ENCODE data around the gene C1QB.
"Not testable (repeated sequence)": the region's sequence is repeated elsewhere in the genome, so short reads cannot be mapped to it uniquely, and the experiment has no call there.

C1QB gene

GRCh38 chr1:22665752-22666151 is 12.7 kb downstream of the C1QB start:
- H3K9me3 Mint-ChIP-seq, result peaks cover 0 to 1% of the 10 kb centered on the region in 2 donors
- ATAC-seq (replicated peaks), result no peak
- H3K27me3 Mint-ChIP-seq, result peaks cover 12 to 28% of the 10 kb centered on the region in 2 donors
- no peaks in the 10 kb centered on the region for H3K4me1 Mint-ChIP-seq
- no peak for DNase-seq
- H3K27ac Mint-ChIP-seq, result no peak overlapping the region
- H3K36me3 Mint-ChIP-seq, result no peaks in the 10 kb centered on the region
- H3K4me3 Mint-ChIP-seq, result no peak overlapping the region

GRCh38 chr1:22666412-22666811 is 13.4 kb downstream of the C1QB start:
- Mint-ChIP-seq H3K4me3 (no peak overlapping the region), H3K36me3 (no peaks in the 10 kb centered on the region), H3K27me3 (peaks cover 12 to 31% of the 10 kb centered on the region in 2 donors), H3K9me3 (peaks cover 0 to 1% of the 10 kb centered on the region in 2 donors), H3K4me1 (no peaks in the 10 kb centered on the region), H3K27ac (no peak overlapping the region)
- DNase-seq (no peak), ATAC-seq (replicated peaks) (no peak)

GRCh38 chr1:22668840-22669239 is 15.8 kb downstream of the C1QB start:
- H3K36me3 Mint-ChIP-seq; ATAC-seq (replicated peaks); H3K9me3 Mint-ChIP-seq; H3K4me1 Mint-ChIP-seq; DNase-seq; H3K4me3 Mint-ChIP-seq; H3K27ac Mint-ChIP-seq: not testable (repeated sequence)
- H3K27me3 Mint-ChIP-seq, result peaks cover 21 to 30% of the 10 kb centered on the region in 2 donors

GRCh38 chr1:22670352-22670975 is 17.4 kb downstream of the C1QB start:
- Mint-ChIP-seq H3K9me3 (no peaks in the 10 kb centered on the region), H3K36me3 (no peaks in the 10 kb centered on the region), H3K4me1 (no peaks in the 10 kb centered on the region), H3K4me3 (no peak overlapping the region), H3K27me3 (peaks cover 30 to 35% of the 10 kb centered on the region in 2 donors), H3K27ac (no peak overlapping the region)
- DNase-seq, result no peak
- no peak for ATAC-seq (replicated peaks)

- no peak for ATAC-seq (replicated peaks)
- Mint-ChIP-seq H3K27me3 (peaks cover 33 to 35% of the 10 kb centered on the region in 2 donors), H3K4me1 (no peaks in the 10 kb centered on the region), H3K27ac (no peak overlapping the region), H3K4me3 (no peak overlapping the region), H3K36me3 (no peaks in the 10 kb centered on the region), H3K9me3 (no peaks in the 10 kb centered on the region)
- no peak for DNase-seq
These were observed 19.0 kb downstream of the C1QB start for GRCh38 chr1:22671999-22672398.

GRCh38 chr1:22673486-22674409 is 20.7 kb downstream of the C1QB start:
- no peaks in the 10 kb centered on the region for H3K9me3 Mint-ChIP-seq
- H3K27me3 Mint-ChIP-seq, result peaks cover 26 to 27% of the 10 kb centered on the region in 2 donors
- no peaks in the 10 kb centered on the region for H3K36me3 Mint-ChIP-seq
- ATAC-seq (replicated peaks) (peak; percentile 33 to 47), DNase-seq (no peak)
- no peaks in the 10 kb centered on the region for H3K4me1 Mint-ChIP-seq
- no peak overlapping the region for H3K27ac Mint-ChIP-seq
- H3K4me3 Mint-ChIP-seq, result no peak overlapping the region

- Mint-ChIP-seq H3K27ac (no peak overlapping the region), H3K9me3 (no peaks in the 10 kb centered on the region), H3K27me3 (peaks cover 25 to 27% of the 10 kb centered on the region in 2 donors), H3K36me3 (no peaks in the 10 kb centered on the region), H3K4me1 (no peaks in the 10 kb centered on the region), H3K4me3 (no peak overlapping the region)
- no peak for DNase-seq
- ATAC-seq (replicated peaks), result no peak
These were observed 21.3 kb downstream of the C1QB start for GRCh38 chr1:22674410-22674749.

GRCh38 chr1:22676151-22676550 is 23.1 kb downstream of the C1QB start:
- H3K4me3 Mint-ChIP-seq; H3K9me3 Mint-ChIP-seq; H3K36me3 Mint-ChIP-seq; DNase-seq; H3K4me1 Mint-ChIP-seq; H3K27ac Mint-ChIP-seq; ATAC-seq (replicated peaks): not testable (repeated sequence)
- H3K27me3 Mint-ChIP-seq, result peaks cover 19 to 20% of the 10 kb centered on the region in 2 donors

GRCh38 chr1:22676916-22677583 is 24.0 kb downstream of the C1QB start:
- Mint-ChIP-seq H3K4me3 (no peak overlapping the region), H3K4me1 (no peaks in the 10 kb centered on the region), H3K36me3 (no peaks in the 10 kb centered on the region), H3K27ac (no peak overlapping the region), H3K27me3 (peaks cover 18 to 19% of the 10 kb centered on the region in 2 donors), H3K9me3 (no peaks in the 10 kb centered on the region)
- no peak for DNase-seq
- ATAC-seq (replicated peaks), result no peak

GRCh38 chr1:22677931-22678896 is 25.2 kb downstream of the C1QB start:
- Mint-ChIP-seq H3K36me3 (no peaks in the 10 kb centered on the region), H3K27me3 (peaks cover 11 to 14% of the 10 kb centered on the region in 2 donors), H3K27ac (no peak overlapping the region), H3K4me1 (no peaks in the 10 kb centered on the region), H3K9me3 (no peaks in the 10 kb centered on the region), H3K4me3 (no peak overlapping the region)
- DNase-seq (no peak), ATAC-seq (replicated peaks) (no peak)

- ATAC-seq (replicated peaks), result no peak
- Mint-ChIP-seq H3K4me3 (no peak overlapping the region), H3K36me3 (no peaks in the 10 kb centered on the region), H3K27me3 (peaks cover 17 to 22% of the 10 kb centered on the region in 2 donors), H3K27ac (no peak overlapping the region), H3K9me3 (no peaks in the 10 kb centered on the region), H3K4me1 (no peaks in the 10 kb centered on the region)
- no peak for DNase-seq
These were observed 27.7 kb downstream of the C1QB start for GRCh38 chr1:22680726-22681125.

GRCh38 chr1:22681556-22682276 is 28.7 kb downstream of the C1QB start:
- DNase-seq (no peak), ATAC-seq (replicated peaks) (no peak)
- H3K4me1 Mint-ChIP-seq, result no peaks in the 10 kb centered on the region
- peaks cover 21 to 28% of the 10 kb centered on the region in 2 donors for H3K27me3 Mint-ChIP-seq
- no peak overlapping the region for H3K4me3 Mint-ChIP-seq
- no peaks in the 10 kb centered on the region for H3K9me3 Mint-ChIP-seq
- no peak overlapping the region for H3K27ac Mint-ChIP-seq
- H3K36me3 Mint-ChIP-seq, result no peaks in the 10 kb centered on the region

GRCh38 chr1:22683547-22683946 is 30.5 kb downstream of the C1QB start:
- no peaks in the 10 kb centered on the region for H3K9me3 Mint-ChIP-seq
- ATAC-seq (replicated peaks), result no peak
- no peak for DNase-seq
- H3K36me3 Mint-ChIP-seq, result no peaks in the 10 kb centered on the region
- H3K27ac Mint-ChIP-seq, result no peak overlapping the region
- peaks cover 28 to 36% of the 10 kb centered on the region in 2 donors for H3K27me3 Mint-ChIP-seq
- no peaks in the 10 kb centered on the region for H3K4me1 Mint-ChIP-seq
- H3K4me3 Mint-ChIP-seq, result no peak overlapping the region
